Retinal pigment epithelial cell (primary cell): ENCODE measurements around the gene MEPCE.

Source experiments
- DNase-seq: peaks from one replicate; pipeline ENCODE4 v3.0.0-alpha.2; 2010; ENCODE audit warnings: low read depth
- H3K4me3 ChIP-seq: 2 replicates; pipeline ENCODE4 v1.5.1; 2011; ENCODE audit warnings: mild to moderate bottlenecking, low read length, control low read depth, moderate library complexity
- CTCF ChIP-seq: conservative IDR thresholded peaks from 2 replicates; pipeline ENCODE4 v1.5.1; 2011; ENCODE audit warnings: low read depth, low read length, control low read depth, inconsistent platforms

Gene MEPCE

GRCh38 chr7:100411101-100411500, 18.5 kb upstream of the MEPCE start:
- no peak for TF ChIP-seq CTCF
- DNase-seq, result no peak

GRCh38 chr7:100413346-100413745, 16.3 kb upstream of the MEPCE start:
- no peak overlapping the region for H3K4me3 ChIP-seq
- DNase-seq, result no peak
- no peak for TF ChIP-seq CTCF

More at GRCh38 chr7:100411101-100411500, 18.5 kb upstream of the MEPCE start:
- no peak overlapping the region for H3K4me3 ChIP-seq

- no peak for TF ChIP-seq CTCF
- no peak overlapping the region for H3K4me3 ChIP-seq
- DNase-seq, result no peak
Observed at GRCh38 chr7:100413889-100414288, 15.7 kb upstream of the MEPCE start.

GRCh38 chr7:100415448-100415847, 14.2 kb upstream of the MEPCE start:
- H3K4me3 ChIP-seq, result no peak overlapping the region
- no peak for DNase-seq
- no peak for TF ChIP-seq CTCF

- no peak for DNase-seq
- no peak for TF ChIP-seq CTCF
- H3K4me3 ChIP-seq, result no peak overlapping the region
Observed at GRCh38 chr7:100418930-100419659, 10.5 kb upstream of the MEPCE start.

- no peak for DNase-seq
- no peak for TF ChIP-seq CTCF
- H3K4me3 ChIP-seq, result no peak overlapping the region
Observed at GRCh38 chr7:100419660-100420226, 9.9 kb upstream of the MEPCE start.

- no peak overlapping the region for H3K4me3 ChIP-seq
- no peak for DNase-seq
- no peak for TF ChIP-seq CTCF
Observed at GRCh38 chr7:100423315-100423714, 6.3 kb upstream of the MEPCE start.
